BJ (cell line): Measurements from ENCODE around the gene AP1M1. TPM values are rescaled to one million over a fixed set of nuclear protein-coding genes. Genes with fewer than 3 reads are reported as not detected.
"Not testable (repeated sequence)": the region's sequence is repeated elsewhere in the genome, so short reads cannot be mapped to it uniquely, and the experiment has no call there.

ENCODE experiments used
- CTCF ChIA-PET: fragments of 350-600 bp; formaldehyde crosslinking; extraction: SDS; loops from one replicate; lab custom pipeline; 2021; ENCODE audit warnings: antibody characterized with exemption, inconsistent platforms; lab: Yijun Ruan, JAX
- POLR2A ChIA-PET: fragments of 300-600 bp; sonication (Branson Sonifier 250); formaldehyde crosslinking; extraction: SDS; loops from one replicate; lab custom pipeline; 2021; ENCODE audit warnings: antibody characterized with exemption; lab: Charles Lee
- DNase-seq: peaks from one replicate; pipeline ENCODE4 v3.0.0-alpha.2; 2011; ENCODE audit warnings: low read depth
- H3K27me3 ChIP-seq: 2 replicates; pipeline ENCODE4 v1.6.0; 2011; ENCODE audit warnings: low read length; ENCODE audit not compliant: control insufficient read depth, insufficient read depth
- H3K36me3 ChIP-seq: 2 replicates; pipeline ENCODE4 v1.5.1; 2011; ENCODE audit warnings: low read length; ENCODE audit not compliant: control insufficient read depth, insufficient read depth
- H3K4me3 ChIP-seq: 2 replicates; pipeline ENCODE4 v1.5.1; 2011; ENCODE audit warnings: low read depth, mild to moderate bottlenecking, control low read depth, low read length
- polyA plus RNA-seq: library from polyadenylated mRNA; depleted of rRNA; stranded (reverse); fragments of >200 nt; gene quantifications from 2 replicates; pipeline ENCODE4 v1.2.3, GENCODE V29; 2011
- TF ChIP-seq, protein P1 (sequence below): IDR thresholded peaks from 2 replicates; pipeline ENCODE4 v1.5.1; 2011; ENCODE audit warnings: low read depth, mild to moderate bottlenecking, control low read depth, inconsistent platforms, low read length, moderate library complexity; ENCODE audit not compliant: insufficient read depth

The AP1M1 gene
- polyA plus RNA-seq, 1 experiment: 72.1 TPM

DNA sequence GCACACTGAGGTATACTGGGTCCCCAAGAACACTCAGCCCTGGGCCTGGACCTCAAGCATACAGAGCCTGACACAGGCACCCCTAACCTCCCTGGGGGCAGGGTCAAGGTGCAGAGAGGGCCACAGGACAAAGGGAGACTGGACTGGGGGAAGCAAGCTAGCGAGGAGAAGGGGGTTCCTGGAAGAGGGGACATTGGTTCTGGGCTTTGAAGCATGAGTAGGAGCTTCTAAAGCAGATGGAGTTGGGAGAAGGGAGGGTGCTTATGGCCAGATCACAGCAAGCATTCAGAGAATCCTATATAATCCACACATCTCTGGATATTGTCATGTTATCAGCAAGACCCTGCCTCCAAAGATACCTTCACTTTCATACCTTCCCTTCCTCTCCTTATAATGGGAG, 27.6 kb upstream of the AP1M1 start:
- H3K4me3 ChIP-seq: no peak overlapping the region
- TF ChIP-seq, protein P1, sequence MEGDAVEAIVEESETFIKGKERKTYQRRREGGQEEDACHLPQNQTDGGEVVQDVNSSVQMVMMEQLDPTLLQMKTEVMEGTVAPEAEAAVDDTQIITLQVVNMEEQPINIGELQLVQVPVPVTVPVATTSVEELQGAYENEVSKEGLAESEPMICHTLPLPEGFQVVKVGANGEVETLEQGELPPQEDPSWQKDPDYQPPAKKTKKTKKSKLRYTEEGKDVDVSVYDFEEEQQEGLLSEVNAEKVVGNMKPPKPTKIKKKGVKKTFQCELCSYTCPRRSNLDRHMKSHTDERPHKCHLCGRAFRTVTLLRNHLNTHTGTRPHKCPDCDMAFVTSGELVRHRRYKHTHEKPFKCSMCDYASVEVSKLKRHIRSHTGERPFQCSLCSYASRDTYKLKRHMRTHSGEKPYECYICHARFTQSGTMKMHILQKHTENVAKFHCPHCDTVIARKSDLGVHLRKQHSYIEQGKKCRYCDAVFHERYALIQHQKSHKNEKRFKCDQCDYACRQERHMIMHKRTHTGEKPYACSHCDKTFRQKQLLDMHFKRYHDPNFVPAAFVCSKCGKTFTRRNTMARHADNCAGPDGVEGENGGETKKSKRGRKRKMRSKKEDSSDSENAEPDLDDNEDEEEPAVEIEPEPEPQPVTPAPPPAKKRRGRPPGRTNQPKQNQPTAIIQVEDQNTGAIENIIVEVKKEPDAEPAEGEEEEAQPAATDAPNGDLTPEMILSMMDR: no peak
- no peak for DNase-seq
- H3K27me3 ChIP-seq: peaks cover 1% of the 10 kb centered on the region; the same call in 1 of the 2 replicates
- CTCF ChIA-PET: no interaction called here
- no peaks in the 10 kb centered on the region for H3K36me3 ChIP-seq
- POLR2A ChIA-PET: no interaction called here

DNA sequence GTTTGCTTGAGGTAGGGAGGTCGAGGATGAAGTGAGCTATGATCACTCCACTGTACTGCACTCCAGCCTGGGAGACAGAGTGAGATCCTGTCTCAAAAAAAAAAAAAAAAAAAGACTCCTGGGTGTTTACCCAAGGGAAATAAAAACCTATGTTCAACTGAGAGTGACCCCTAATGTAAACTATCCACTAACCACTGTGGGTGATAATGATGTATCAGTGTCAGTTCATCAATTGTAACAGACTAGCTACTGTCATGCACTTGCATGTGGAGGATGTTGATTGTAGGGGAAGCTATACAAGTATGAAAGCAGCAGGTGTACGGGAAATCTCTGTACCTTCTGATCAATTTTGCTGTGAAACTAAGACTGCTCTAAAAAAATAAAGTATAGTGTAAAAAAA, 21.8 kb upstream of the AP1M1 start:
- no peak overlapping the region for H3K4me3 ChIP-seq
- POLR2A ChIA-PET: no interaction called here
- CTCF ChIA-PET: interaction anchor here (0.6 kb wide), 1 partner anchor 116 kb away, joined by 3 read pairs; no protein-coding TSS in a partner anchor
- no peaks in the 10 kb centered on the region for H3K36me3 ChIP-seq
- peaks cover 1% of the 10 kb centered on the region; the same call in 1 of the 2 replicates for H3K27me3 ChIP-seq
- no peak for DNase-seq
- TF ChIP-seq, protein P1: no peak

DNA sequence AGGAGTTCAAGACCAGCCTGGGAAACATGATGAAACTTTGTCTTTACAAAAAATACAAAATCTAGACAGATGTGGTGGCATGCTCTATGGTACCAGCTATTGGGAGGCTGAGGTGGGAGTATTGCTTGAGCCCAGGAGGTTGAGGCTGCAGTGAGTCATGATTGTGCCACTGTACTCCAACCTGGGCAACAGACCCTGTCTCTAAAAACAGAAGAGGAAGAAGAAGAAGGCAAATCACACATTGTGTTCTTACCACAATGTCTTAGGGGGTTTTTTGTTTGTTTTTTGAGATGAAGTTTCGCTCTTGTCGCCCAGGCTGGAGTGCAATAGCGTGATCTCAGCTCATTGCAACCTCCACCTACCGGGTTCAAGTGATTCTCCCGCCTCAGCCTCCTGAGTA, 18.8 kb upstream of the AP1M1 start:
- H3K27me3 ChIP-seq, H3K36me3 ChIP-seq, H3K4me3 ChIP-seq, POLR2A ChIA-PET, DNase-seq: not testable (repeated sequence)
- CTCF ChIA-PET: interaction anchor here (1.6 to 4.9 kb wide), 2 partner anchors 131 to 138 kb away, joined by 3 to 61 read pairs; no protein-coding TSS in a partner anchor

DNA sequence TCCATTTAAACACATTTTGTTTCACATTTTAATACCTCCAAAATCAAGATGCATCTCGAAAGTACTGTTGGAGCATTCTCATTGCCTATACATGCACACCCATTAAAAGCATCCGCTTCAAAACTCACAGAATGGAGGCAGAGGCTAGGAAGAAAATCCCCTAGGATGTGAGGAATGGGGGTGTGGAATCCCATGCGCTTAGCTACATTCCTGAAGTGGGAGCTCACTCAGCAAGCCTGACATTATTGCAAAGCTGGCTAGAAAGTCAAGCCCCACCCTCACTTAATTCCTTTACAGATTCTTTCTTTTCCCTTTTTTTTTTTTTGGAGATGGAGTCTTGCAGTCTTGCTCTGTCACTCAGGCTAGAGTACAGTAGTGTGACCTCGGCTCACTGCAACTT, 17.1 kb upstream of the AP1M1 start:
- TF ChIP-seq, protein P1: no peak
- ChIA-PET POLR2A (interaction anchor here (0.6 kb wide), 1 partner anchor 105 kb away, joined by 6 read pairs; the partner anchor contains the start of gene TPM4), CTCF (interaction anchor here (0.5 to 4.9 kb wide), 5 partner anchors 9 to 551 kb away, joined by 4 to 61 read pairs (median 5); no protein-coding TSS in a partner anchor)
- Histone ChIP-seq H3K36me3 (no peaks in the 10 kb centered on the region), H3K4me3 (no peak overlapping the region), H3K27me3 (no peaks in the 10 kb centered on the region)
- peak; percentile 63 for DNase-seq

DNA sequence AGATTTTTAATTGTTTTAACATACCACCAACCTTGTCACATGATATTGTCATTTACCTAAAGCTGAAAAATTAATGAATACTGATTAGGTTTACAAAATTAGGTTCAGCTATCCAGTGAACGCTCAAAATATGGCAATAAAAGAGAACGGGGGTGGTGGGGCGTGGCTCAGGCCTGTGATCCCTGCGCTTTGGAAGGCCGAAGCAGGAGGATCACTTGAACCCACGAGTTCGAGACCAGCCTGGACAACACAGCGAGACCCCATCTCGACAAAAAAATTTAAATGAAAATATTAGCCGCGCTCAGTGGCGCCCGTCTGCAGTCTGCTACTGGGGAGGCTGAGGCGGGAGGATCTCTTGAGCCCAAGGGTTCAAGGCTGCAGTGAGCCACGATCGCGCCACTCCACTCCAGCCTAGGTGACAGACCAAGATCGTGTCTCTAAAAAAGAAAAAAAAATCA, 13.0 kb upstream of the AP1M1 start:
- DNase-seq: no peak
- TF ChIP-seq, protein P1: no peak
- Histone ChIP-seq H3K4me3 (peak overlapping the region; percentile 37), H3K27me3 (no peaks in the 10 kb centered on the region), H3K36me3 (peaks cover 1% of the 10 kb centered on the region; the same call in 1 of the 2 replicates)
- ChIA-PET POLR2A (interaction anchor here (0.5 to 1.5 kb wide), 3 partner anchors 63 to 131 kb away, joined by 3 to 11 read pairs (median 4); partner anchors contain the start of gene TPM4), CTCF (interaction anchor here (0.6 to 5.3 kb wide), 12 partner anchors 10 to 558 kb away, joined by 3 to 48 read pairs (median 3); partner anchors contain the start of gene AP1M1)
